SW 1271 (cell line): ENCODE data around the gene TRAPPC6A.
A peak's percentile ranks its signal among the peaks of the same experiment; 100 is the strongest.

ENCODE experiments used
- DNase-seq, 2 experiments: peaks; one replicate each; lab custom pipeline; 2025; lab: John Stamatoyannopoulos, UW

The TRAPPC6A gene

GRCh38 chr19:45163156-45163555 is 14.9 kb downstream of the TRAPPC6A start:
- no peak for DNase-seq

GRCh38 chr19:45162608-45163143 is 15.4 kb downstream of the TRAPPC6A start:
- DNase-seq, result peak in 1 of 2 experiments; percentile 36

- DNase-seq, result no peak
These were observed 16.1 kb downstream of the TRAPPC6A start for GRCh38 chr19:45161738-45162607.

GRCh38 chr19:45160870-45161737 is 16.9 kb downstream of the TRAPPC6A start, which contains the start of gene NKPD1:
TSS of gene NKPD1 (minus strand) at chr19:45160982. CDS start at chr19:45160150, 832 bp downstream.
- no peak for DNase-seq

- DNase-seq, result no peak
These were observed 18.1 kb downstream of the TRAPPC6A start for GRCh38 chr19:45159971-45160324.

- no peak for DNase-seq
These were observed 18.6 kb downstream of the TRAPPC6A start for GRCh38 chr19:45159210-45159970.

- DNase-seq, result no peak
These were observed 19.4 kb downstream of the TRAPPC6A start for GRCh38 chr19:45158503-45159209.

GRCh38 chr19:45156751-45157150 is 21.3 kb downstream of the TRAPPC6A start:
- no peak for DNase-seq

- no peak for DNase-seq
These were observed 21.9 kb downstream of the TRAPPC6A start for GRCh38 chr19:45156011-45156630.

GRCh38 chr19:45154064-45154827 is 23.8 kb downstream of the TRAPPC6A start:
- no peak for DNase-seq

GRCh38 chr19:45153339-45154063 is 24.5 kb downstream of the TRAPPC6A start:
- no peak for DNase-seq

GRCh38 chr19:45152504-45153338 is 25.3 kb downstream of the TRAPPC6A start:
- DNase-seq, result no peak

- no peak for DNase-seq
These were observed 26.1 kb downstream of the TRAPPC6A start for GRCh38 chr19:45151821-45152503.

- no peak for DNase-seq
These were observed 26.7 kb downstream of the TRAPPC6A start for GRCh38 chr19:45151320-45151719.

GRCh38 chr19:45150751-45151281 is 27.2 kb downstream of the TRAPPC6A start:
- no peak for DNase-seq

GRCh38 chr19:45150180-45150579 is 27.9 kb downstream of the TRAPPC6A start:
- no peak for DNase-seq

- DNase-seq, result no peak
These were observed 28.9 kb downstream of the TRAPPC6A start for GRCh38 chr19:45149129-45149528.
